Central memory CD8-positive, alpha-beta T cell (primary cell): ENCODE measurements around the gene SIRT1.
A peak's percentile ranks its signal among the peaks of the same experiment; 100 is the strongest.
"Not testable (repeated sequence)": the region's sequence is repeated elsewhere in the genome, so short reads cannot be mapped to it uniquely, and the experiment has no call there.

ENCODE experiments used
- ATAC-seq: fragments of 150-1000 bp; cut with Tn5 transposase; replicated peaks from 2 replicates; pipeline ENCODE4 v1.10.0; 2022; ENCODE audit warnings: mild to moderate bottlenecking, moderate FRiP score, moderate number of reproducible peaks; ENCODE audit not compliant: poor library complexity, severe bottlenecking; ENCODE audit errors: extremely low read depth
- DNase-seq, 2 donors: peaks; one replicate each; pipeline ENCODE4 v3.0.0; 2021; ENCODE audit warnings: low spot score in 2 of 2
- H3K27ac Mint-ChIP-seq: one replicate; pipeline ENCODE4 v1.8.0; 2022; ENCODE audit warnings: low read depth, mild to moderate bottlenecking, moderate library complexity, mixed read lengths
- H3K27me3 Mint-ChIP-seq: one replicate; pipeline ENCODE4 v1.8.0; 2022; ENCODE audit warnings: mixed read lengths
- H3K36me3 Mint-ChIP-seq: one replicate; pipeline ENCODE4 v1.8.0; 2022; ENCODE audit warnings: mild to moderate bottlenecking, moderate library complexity, mixed read lengths; ENCODE audit not compliant: insufficient read depth
- H3K4me1 Mint-ChIP-seq: one replicate; pipeline ENCODE4 v1.8.0; 2022; ENCODE audit warnings: mixed read lengths
- H3K4me3 Mint-ChIP-seq: one replicate; pipeline ENCODE4 v1.8.0; 2022; ENCODE audit warnings: mild to moderate bottlenecking, moderate library complexity, mixed read lengths
- H3K9me3 Mint-ChIP-seq: one replicate; pipeline ENCODE4 v1.8.0; 2022; ENCODE audit warnings: mixed read lengths

SIRT1 gene

DNA sequence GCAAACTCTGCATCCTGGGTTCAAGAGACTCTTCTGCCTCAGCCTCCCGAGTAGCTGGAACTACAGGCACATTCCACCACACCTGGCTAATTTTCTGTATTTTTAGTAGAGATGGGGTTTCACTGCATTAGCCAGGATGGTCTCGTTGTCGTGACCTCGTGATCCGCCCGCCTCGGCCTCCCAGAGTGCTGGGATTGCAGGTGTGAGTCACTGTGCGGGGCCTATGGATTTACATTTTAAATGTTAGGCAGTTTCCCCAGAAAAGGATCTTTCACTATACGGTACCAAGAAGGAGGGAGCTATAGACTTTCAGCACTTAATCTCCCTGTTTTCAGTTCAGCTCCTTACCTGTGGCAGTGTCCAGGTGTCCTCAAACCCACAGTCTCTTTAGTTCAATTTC lies 50.8 kb downstream of the SIRT1 start:
- H3K4me3 Mint-ChIP-seq, result no peak overlapping the region
- no peak overlapping the region for H3K27ac Mint-ChIP-seq
- no peaks in the 10 kb centered on the region for H3K4me1 Mint-ChIP-seq
- H3K9me3 Mint-ChIP-seq, result no peaks in the 10 kb centered on the region
- ATAC-seq (no peak), DNase-seq (no peak)
- H3K36me3 Mint-ChIP-seq, result peaks cover 53% of the 10 kb centered on the region
- no peaks in the 10 kb centered on the region for H3K27me3 Mint-ChIP-seq

- Mint-ChIP-seq H3K36me3 (peaks cover 47% of the 10 kb centered on the region), H3K27me3 (no peaks in the 10 kb centered on the region), H3K27ac (peak overlapping the region; percentile 38), H3K4me3 (no peak overlapping the region), H3K9me3 (no peaks in the 10 kb centered on the region), H3K4me1 (no peaks in the 10 kb centered on the region)
- DNase-seq, result no peak
- ATAC-seq, result no peak
These were observed 52.0 kb downstream of the SIRT1 start for GRCh38 chr10:67936416-67936815.

DNA sequence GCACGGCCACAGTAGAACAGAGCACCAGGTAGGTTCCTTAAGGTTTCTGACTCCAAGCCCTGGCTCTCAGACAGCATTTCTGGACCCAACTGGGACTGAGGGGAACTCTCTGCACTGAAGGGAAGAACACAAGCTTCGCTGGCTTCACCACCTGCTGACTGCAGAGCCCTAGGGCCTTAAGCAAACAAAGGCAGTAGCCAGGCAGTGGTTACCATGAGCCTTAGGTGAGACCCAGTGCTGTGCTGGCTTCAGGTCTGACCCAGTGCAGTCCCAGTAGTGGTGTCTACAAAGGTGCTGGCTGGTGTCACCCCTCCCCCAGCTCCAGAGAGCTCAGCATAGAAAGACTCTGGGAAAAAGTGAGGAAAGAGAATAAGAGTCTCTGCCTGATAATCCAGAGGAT lies 59.5 kb downstream of the SIRT1 start:
- Mint-ChIP-seq H3K27ac (no peak overlapping the region), H3K27me3 (no peaks in the 10 kb centered on the region), H3K36me3 (peaks cover 41% of the 10 kb centered on the region), H3K9me3 (no peaks in the 10 kb centered on the region), H3K4me3 (no peak overlapping the region), H3K4me1 (peaks cover 16% of the 10 kb centered on the region)
- no peak for DNase-seq
- no peak for ATAC-seq

- H3K4me3 Mint-ChIP-seq, result no peak overlapping the region
- no peak overlapping the region for H3K27ac Mint-ChIP-seq
- no peaks in the 10 kb centered on the region for H3K27me3 Mint-ChIP-seq
- peaks cover 6% of the 10 kb centered on the region for H3K4me1 Mint-ChIP-seq
- ATAC-seq, result no peak
- peaks cover 15% of the 10 kb centered on the region for H3K36me3 Mint-ChIP-seq
- no peak for DNase-seq
- H3K9me3 Mint-ChIP-seq, result no peaks in the 10 kb centered on the region
These were observed 71.2 kb downstream of the SIRT1 start for GRCh38 chr10:67955614-67956013.

DNA sequence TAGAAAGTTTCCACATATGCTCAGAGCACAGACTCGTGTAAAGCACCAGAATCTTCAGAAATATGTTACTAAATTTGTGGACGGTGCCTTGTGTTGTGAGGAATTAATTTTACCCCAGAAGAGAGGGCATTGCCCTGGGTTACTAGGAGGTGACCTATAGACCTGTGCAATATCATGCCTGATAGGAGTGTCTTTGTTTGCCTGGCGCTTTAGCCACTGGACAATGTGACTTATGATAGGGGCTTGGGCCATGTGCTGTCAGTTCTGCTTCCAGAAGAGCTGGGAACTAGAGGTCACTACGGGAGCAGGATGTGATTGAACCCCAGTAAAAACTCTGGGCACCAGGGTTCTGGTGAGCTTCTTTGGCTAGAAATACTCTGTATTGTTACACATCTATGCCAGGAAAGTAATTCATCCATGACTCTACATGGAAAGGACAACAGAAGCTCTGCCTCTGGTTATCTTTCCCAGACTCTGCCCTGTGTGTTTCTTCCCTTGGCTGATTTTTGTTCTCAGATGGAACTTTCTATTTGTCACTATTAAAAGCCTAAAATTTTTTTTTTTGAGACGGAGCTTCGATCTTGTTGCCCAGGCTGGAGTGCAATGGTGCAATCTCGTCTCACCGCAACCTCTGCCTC lies 75.5 kb downstream of the SIRT1 start:
- no peaks in the 10 kb centered on the region for H3K9me3 Mint-ChIP-seq
- ATAC-seq, result no peak
- peak overlapping the region; percentile 73 for H3K27ac Mint-ChIP-seq
- peaks cover 14% of the 10 kb centered on the region for H3K4me1 Mint-ChIP-seq
- peaks cover 11% of the 10 kb centered on the region for H3K36me3 Mint-ChIP-seq
- H3K27me3 Mint-ChIP-seq, result no peaks in the 10 kb centered on the region
- no peak overlapping the region for H3K4me3 Mint-ChIP-seq
- no peak for DNase-seq

- Mint-ChIP-seq H3K27me3 (no peaks in the 10 kb centered on the region), H3K27ac (no peak overlapping the region), H3K9me3 (no peaks in the 10 kb centered on the region), H3K4me3 (no peak overlapping the region), H3K36me3 (peaks cover 22% of the 10 kb centered on the region), H3K4me1 (peaks cover 35% of the 10 kb centered on the region)
- DNase-seq (no peak), ATAC-seq (no peak)
These were observed 81.0 kb downstream of the SIRT1 start for GRCh38 chr10:67965456-67965855.

DNA sequence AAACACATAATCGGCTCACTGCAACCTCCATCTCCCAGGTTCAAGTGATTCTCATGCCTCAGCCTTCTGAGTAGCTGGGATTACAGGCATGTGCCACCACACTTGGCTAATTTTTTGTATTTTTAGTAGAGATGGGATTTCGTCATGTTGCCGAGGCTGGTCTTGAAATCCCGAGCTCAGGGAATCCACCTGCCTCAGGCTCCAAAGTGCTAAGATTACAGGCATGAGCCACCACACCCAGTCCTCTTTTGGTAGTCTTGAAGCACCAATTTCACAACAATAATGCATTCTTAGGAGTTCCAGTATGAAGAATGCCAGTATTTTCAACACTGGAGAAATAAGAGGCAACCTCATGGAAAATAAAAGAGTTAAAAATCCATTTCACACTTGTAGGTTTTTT lies 81.6 kb downstream of the SIRT1 start:
- H3K27ac Mint-ChIP-seq, ATAC-seq, H3K4me3 Mint-ChIP-seq, H3K9me3 Mint-ChIP-seq, H3K27me3 Mint-ChIP-seq, DNase-seq: not testable (repeated sequence)
- Mint-ChIP-seq H3K36me3 (peaks cover 23% of the 10 kb centered on the region), H3K4me1 (peaks cover 35% of the 10 kb centered on the region)
